GM03348 (cell line): ENCODE data around the gene UMAD1.
"Not testable (repeated sequence)": the region's sequence is repeated elsewhere in the genome, so short reads cannot be mapped to it uniquely, and the experiment has no call there.

ENCODE experiments used
- DNase-seq: peaks from one replicate; pipeline ENCODE4 v3.0.0; 2012; ENCODE audit warnings: low spot score

Gene UMAD1

DNA sequence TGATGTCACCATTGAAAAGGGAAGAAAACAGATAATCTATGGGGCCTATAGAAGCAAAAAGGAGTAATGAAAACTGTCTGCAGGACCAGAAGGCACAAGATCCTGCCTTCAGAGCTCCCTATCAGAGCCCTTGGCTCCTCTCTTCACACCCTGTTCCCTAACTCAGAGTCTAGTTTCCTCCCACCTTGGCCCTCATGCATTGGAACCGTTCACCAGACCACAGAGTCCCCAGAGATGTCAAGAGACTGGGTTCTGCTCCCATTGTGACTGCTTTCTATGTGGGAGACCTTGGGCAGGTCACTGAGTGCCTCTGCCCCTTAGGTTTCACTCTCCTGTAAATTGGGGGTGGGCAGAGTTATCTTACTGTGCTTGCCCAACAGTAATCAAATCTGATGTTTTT lies 158.0 kb downstream of the UMAD1 start:
- DNase-seq, result no peak

DNA sequence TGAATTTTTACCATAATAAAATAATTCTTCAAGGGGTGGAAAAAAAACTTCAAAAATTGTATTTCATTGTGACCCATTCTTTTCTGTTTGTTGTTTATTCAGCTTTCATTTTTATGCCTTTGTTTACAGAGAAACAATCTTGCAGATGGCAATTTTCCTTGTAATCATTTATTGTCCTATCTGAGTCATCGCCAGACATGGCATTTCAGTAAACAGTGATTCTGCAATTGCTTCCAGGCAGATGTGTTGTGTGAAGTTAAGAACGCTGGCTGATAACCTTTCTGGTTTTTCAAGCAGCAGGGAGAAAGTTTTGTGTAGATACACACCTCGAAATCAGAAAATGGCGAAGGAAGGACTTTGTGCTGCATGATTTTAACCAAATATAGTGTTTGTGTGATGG lies 158.6 kb downstream of the UMAD1 start:
- no peak for DNase-seq

DNA sequence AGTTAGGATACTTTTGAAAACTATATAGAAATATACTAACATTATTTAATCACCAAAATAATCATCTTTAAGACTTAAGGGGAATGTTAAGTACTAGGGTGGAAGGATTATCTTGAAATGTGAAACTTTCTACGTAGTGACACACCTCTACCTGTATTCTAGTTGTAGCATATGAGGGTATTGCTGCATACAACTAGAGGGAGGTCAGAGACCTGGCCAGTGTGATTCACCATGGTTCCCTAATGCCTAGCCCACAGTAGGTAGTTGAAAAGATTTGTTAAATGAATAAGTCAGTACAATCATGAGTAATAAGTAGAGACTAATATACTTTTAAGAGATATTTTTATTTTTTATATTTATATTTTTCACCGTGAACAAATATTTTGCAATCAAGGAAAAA lies 162.0 kb downstream of the UMAD1 start:
- no peak for DNase-seq

DNA sequence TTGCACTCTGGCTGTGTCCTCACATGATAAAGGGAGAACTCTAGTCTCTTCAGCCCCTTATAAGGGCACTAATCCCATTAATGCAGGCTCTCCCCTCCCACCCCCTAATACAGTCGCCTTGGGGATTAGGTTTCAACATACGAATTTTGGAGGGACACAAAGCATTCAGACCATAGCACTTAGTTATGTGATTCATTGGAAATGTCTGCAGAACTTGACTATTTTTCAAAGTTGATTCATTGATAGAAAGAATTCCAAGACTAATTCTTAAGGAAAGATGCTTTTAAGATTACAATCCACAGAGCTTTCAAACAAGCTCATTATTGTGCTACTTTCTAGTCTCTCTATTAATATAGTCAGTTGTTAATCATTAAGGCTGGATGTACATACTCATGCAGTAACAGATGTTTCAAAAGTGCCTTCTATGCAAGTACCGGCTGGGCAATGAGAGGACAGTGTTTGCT lies 163.2 kb downstream of the UMAD1 start:
- DNase-seq, result no peak

DNA sequence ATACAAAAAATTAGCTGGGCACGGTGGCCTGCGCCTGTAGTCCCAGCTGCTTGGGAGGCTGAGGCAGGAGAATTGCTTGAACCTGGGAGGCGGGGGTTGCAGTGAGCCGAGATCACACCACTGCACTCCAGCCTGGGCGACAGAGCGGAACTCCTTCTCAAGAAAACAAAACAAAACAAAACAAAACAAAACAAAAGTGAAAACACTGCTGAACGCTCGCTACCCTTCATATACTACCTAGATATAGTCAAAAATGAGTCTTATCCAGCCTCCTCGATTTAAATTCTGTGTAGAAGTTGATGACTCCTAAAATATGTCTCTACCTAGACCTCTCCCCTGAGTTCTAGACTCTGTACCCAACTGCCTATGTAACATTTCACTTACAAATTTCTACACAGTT lies 164.3 kb downstream of the UMAD1 start:
- not testable (repeated sequence) for DNase-seq

DNA sequence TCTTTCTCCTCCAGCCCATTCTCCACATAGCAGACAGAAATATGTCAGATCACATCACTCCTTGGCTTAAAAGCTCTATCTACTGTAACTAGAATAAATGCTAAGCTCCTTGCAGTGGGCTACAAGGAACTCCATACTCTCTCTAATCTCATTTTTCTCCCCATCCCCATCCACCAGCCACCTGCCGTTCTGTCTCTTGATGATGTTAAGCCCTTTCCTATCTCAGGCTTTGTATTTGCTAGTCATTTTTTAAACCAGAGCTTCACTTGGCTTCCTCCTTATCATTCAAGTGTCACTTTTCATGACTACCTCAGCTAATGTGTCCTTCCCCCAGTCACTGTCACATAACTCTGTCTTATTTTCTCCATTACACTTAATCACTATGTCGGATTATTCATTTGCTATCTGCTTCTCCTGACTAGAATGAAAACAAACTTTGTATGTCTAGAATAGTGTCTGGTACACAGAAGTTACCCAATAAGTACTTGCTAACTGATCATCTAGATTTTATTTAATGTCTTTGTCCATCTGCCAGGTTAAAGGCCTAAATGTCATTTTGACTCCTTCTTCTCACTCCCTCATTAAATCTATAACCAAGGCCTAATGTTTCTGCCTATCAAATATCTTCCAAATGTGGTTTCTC lies 165.1 kb downstream of the UMAD1 start:
- DNase-seq, result no peak

DNA sequence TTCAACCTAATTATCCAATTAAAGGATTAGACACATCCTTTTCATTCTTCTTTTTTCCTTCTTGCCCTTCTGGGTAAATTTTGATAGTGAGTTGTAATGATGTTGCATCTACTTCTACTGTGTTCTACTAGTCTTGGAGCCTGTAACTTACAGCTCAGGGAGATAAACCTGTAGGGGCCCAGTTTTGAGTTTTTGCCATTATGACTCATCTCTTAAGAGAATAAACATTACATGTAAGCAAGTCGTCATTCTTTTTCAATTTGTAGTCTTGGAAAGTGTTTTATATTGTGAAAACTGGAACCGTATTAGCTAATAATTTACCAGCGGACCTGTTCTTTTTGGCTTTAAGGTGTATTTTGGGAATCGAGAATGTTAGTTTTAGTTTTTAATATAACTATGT lies 167.6 kb downstream of the UMAD1 start:
- no peak for DNase-seq

DNA sequence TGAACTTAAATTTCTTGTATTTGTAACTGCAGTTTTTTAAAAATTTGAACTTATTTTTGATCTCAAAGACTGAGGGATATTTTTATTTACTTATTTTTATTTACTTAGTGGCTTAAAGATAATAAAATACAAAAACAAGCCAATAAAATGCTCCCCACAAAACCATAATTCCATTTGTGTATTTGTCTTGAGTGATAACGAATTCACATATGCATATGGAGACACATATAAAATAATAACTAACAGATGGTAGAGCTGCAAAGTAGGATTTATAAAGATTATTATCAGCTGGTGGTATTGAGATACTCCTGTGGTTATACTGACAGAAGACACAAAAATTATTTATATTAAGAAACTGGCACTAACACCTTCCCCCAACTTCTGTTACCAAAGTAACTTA lies 168.1 kb downstream of the UMAD1 start:
- no peak for DNase-seq

DNA sequence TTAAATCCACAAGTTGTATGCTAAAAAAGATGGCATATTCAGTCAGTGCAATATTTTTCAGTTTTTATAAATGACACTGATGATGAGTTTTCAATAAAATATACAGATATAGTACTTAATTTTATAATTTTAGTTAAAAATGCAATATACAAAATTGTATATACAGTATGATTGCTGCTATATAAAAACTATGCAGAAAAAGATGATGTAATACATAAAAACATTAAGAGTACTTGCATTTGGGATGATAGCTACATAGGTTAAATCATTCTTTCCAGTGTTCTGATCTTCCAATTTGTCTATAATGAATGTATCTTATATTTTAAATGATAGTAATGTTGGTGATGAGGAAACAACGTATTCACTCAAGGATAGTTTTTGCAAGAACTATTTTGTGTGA lies 169.8 kb downstream of the UMAD1 start:
- no peak for DNase-seq

DNA sequence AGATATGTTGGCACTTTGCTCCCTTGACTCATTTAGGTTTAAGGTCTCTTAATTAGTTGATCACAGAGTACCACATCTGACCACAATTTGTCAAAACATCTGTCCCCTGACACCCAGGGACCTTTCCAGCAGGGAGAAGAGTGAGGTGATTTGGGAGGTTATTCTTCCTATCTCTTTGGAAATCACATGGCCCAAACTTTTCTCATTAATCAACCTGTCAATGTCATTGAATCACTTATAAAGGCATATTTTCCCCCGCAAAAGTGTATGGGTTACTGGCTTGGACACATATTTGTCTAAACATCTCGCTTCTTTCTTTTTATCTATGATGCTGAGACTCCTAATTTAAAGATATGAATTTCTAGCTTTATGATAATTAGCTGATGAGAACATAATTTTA lies 170.3 kb downstream of the UMAD1 start:
- no peak for DNase-seq

DNA sequence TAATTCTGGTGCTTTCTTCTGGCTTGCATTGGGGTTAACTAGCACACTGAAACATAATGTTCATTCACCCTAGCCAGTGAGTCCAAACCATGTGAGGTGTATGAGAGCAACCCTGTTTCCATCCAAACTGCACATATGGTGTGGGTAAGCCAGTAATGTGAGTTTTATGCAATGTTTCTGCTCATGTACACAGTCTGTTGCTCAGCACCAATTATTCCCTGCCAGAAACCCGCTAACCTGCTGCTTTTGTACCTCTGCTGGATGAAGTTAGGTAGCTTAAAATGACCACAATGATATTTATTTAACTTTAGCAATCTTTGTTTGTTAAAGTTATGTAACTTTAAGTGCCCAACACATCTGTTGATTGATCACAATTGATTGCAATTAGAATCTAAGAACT lies 171.6 kb downstream of the UMAD1 start:
- no peak for DNase-seq

DNA sequence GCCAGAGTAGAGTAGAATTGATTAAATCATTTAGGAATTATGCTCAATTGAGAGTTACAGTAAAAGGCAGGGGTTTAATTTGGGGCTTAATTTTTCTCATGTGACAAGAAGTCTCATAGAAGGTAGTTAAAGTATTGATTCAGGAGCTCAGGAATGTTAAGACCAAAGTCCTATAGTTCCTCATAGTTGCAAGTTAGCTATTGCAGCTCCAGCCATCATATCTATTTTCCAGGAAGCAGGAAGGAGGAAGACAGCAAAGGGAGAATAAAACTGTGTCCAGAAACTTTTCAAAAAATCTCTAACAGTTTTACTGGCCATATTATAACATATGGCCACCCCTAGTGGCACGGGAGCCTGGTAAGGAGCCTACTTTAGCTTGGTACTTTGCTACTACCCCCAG lies 174.8 kb downstream of the UMAD1 start:
- no peak for DNase-seq

DNA sequence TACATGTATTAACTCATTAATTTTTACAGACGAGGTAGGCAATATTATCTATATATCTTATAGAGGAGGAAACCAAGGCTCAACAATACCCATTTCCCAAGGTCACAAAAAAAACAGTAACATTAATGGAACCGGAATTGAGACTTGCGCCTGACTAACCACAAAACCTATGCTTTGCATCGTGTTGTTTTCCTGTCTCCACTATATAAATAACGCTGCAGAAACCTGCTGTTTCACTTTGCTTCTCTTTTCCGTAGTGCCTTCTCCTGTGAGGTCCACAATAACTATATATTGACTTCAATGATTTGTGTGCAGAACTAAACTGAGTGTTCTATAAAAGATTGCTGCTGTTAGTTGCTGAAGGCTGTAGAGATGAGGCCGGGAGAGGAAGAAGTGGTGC lies 175.5 kb downstream of the UMAD1 start:
- no peak for DNase-seq

DNA sequence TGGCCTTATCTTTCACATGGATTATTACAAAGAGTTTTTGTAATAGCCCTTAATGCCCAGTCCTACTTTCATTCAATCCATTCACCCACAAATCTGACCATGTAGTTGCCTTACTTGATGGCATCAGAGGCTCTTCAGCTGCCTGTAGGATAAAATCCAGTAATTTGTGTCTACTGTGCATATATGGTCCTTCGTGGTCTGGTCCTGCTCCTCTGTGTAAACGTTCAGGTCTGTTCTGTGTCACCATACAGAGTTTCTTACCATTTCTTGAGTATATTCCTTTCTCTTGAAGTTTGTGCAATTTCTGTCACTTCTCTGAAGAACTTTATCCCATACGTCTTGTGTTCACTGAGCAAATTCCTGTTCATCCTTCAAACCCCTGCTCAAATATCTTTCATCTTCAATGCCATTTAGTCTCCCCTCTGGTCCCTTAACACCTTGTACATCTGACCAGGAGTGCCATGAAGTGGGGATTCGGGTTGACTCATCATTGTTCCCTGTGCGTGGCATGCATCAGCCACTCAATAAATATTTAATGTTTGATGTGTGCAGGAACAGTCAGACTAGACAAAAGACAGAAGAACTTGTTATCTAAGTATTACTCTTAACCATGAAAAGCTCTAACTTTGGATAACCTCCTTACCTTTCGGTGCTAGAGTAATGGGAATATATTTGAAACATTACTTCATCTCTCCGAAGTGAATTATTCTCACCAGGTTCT lies 176.4 kb downstream of the UMAD1 start:
- DNase-seq, result no peak

DNA sequence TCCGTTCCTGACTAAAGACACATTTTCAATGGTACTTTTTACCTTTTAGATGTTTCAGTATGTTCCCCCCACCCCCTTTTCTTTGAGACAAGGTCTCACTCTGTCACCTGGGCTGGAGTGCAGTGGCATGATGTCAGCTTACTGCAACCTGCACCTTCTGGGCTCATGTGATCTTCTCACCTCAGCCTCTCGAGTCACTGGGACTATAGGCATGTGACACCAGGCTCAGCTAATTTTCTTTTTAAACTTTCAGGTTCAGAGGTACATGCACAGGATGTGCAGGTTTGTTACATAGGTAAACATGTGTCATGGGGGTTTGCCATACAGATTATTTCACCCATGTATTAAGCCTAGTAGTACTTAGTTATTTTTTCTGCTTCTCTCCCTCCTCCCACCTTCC lies 177.2 kb downstream of the UMAD1 start:
- DNase-seq, result no peak

DNA sequence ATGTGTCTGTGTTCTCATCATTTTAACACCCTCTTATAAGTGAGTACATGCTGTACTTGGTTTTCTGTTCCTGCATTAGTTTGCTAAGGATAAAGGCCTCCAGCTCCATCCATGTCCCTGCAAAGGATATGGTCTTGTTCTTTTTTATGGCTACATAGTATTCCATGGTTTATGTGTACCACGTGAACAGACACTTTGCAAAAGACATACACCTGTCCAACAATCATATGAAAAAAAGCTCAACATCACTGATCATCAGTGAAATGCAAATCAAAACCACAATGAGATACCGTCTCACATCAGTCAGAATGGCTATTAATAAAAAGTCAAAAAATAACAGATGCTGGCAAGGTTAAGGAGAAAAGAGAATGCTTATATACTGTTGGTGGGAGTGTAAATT lies 177.6 kb downstream of the UMAD1 start:
- not testable (repeated sequence) for DNase-seq

DNA sequence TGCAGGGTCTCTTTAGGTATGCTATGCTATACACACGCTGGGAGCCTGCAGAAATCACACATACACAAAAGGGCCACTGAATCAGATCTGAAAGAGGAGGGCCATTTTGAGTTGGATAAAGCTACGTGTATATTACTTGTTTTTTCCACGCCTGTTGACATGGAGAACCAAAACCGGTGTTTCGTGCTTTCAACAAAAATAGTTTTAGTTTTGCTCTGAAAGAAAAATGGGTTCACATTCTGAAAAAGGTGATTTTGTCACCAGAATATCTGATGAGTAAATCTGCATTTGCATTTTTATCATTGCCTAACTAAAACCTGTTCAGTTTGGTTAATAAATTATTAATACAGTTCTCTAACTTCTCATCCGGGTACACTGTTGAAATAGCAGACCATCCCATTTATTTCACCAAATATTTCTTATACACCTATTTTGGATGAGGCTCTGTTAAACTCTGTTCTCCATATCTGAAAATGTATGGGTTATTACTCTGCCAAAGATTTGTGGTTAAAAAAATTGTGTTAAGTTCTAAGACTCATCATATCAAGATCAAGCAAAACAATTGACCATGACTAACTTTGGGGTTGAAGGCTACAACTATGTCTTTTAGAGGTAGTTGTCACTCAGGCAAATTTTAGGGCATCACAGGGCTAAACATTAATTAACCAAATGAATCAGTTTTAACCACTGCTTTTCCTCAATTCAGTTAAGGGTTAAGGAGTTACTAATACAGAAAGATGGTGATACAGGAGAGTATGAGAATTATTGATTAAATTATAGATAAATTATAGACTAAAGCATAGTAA lies 179.1 kb downstream of the UMAD1 start:
- DNase-seq, result no peak

DNA sequence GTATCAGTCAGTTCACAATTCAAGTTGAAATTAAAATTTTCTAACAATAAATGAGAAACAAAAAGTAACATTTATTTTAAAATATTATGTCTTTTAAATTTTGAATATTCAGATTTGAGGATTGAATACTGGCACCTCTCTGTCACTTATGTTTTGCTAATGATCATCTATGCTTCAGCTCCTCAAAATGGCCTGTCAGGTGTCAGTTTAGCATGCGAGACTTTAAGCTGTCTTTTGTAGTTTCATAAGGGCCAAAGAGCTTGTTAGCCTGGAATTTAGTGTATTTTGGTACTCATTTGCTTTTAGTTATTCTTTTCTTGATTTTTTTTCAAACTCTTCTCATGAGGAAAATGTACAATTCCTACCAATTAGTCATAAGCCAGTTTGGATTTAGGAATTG lies 179.9 kb downstream of the UMAD1 start:
- DNase-seq, result no peak

DNA sequence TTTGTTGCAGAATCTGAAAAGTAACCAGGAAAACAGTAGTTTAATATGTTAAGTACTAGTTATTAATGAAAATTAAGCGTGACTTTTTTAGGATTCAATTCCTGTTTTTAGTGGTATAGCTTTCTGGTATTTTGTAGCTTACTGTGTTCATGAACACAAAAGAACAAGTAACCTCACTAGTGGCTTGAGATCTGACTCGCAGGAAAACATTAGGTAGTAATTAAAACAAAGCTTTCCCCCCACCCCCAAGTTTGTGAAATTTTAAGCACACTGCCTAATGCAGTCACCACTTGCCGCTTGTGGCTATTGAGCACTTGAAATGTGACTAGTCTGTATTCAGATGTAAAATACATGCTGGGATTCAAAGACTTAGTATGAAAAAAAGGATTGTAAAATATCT lies 180.4 kb downstream of the UMAD1 start:
- no peak for DNase-seq

DNA sequence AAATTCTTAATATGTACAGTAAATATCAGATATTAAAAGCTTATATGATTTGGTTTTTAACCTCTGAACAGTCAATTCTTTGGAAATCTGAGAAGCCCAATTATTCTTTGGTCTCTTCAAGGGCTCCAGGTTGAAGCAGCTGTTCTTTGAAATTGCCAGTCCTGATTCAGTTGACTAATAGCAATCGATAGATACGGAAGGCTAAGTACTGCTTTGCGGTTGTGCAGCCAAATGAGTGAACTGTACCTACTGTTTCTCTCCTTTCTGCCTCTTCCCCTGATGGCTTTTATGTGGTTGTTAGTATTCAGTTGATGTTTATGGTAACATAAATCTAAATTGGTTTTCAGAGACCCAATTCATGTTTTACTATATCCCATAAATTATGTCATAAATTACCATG lies 181.0 kb downstream of the UMAD1 start:
- no peak for DNase-seq

DNA sequence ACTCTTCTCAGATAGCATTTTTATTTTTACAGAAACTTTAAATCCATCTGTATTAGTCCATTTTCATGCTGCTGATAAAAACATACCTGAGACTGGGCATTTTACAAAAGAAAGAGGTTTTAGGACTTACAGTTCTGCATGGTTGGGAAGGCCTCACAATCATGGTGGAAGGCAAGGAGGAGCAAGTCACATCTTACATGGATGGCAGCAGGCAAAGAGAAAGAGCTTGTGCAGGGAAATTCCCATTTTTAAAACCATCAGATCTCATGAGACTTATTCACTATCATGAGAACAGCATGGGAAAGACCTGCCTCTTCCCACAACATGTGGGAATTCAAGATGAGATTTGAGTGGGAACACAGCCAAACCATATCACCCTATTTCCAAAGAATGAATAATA lies 184.7 kb downstream of the UMAD1 start:
- DNase-seq, result not testable (repeated sequence)

DNA sequence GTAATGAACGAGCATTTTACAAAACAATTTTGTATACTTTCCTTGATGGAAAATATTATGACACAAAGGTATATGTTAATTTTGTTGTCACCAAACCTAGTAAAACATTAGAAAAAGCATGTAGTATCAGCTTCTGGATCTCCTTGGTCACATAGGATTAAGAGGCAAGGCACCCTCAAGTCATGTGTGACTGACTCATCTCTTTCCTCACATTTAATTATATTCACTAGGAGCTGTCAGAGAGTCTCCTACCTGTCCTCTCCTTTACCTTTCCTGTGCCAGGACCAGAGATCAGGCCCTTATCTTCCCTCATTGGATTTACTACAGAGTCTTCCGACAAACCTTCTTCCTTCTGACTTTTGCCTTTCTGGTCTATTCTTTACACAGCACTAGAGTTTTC lies 189.1 kb downstream of the UMAD1 start:
- DNase-seq, result no peak
